ENCODE data around the gene THBS2.

DNA sequence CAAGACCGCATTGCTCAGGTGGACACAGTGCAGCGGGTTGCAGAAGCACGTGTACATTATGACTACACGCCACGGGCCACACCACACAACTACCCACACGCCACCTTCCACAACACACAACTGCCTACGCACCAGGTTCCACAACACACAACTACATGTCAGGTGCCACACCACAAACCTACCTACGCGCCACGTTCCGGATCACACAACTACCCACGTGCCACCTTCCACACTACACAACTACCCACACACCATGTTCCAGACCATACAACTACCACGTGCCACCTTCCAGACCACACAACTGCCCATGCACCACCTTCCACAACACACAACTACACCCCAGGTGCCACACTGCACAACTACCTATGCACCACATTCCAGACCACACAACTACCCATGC is 20.5 kb downstream of the THBS2 start:
- TF ChIP-seq, protein P1, sequence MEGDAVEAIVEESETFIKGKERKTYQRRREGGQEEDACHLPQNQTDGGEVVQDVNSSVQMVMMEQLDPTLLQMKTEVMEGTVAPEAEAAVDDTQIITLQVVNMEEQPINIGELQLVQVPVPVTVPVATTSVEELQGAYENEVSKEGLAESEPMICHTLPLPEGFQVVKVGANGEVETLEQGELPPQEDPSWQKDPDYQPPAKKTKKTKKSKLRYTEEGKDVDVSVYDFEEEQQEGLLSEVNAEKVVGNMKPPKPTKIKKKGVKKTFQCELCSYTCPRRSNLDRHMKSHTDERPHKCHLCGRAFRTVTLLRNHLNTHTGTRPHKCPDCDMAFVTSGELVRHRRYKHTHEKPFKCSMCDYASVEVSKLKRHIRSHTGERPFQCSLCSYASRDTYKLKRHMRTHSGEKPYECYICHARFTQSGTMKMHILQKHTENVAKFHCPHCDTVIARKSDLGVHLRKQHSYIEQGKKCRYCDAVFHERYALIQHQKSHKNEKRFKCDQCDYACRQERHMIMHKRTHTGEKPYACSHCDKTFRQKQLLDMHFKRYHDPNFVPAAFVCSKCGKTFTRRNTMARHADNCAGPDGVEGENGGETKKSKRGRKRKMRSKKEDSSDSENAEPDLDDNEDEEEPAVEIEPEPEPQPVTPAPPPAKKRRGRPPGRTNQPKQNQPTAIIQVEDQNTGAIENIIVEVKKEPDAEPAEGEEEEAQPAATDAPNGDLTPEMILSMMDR (IDR thresholded peaks at IDR 0.05): no peak
- TF ChIP-seq POLR2A (IDR thresholded peaks at IDR 0.05): no peak

All from Peyer's patch (tissue), 4 donors.